Stomach (tissue), 9 donors: ENCODE measurements around the gene LGR5. TPM values are rescaled to one million over a fixed set of nuclear protein-coding genes. Genes with fewer than 3 reads are reported as not detected.

Experiments used
- DNase-seq, 2 donors: peaks; one replicate each; pipeline versions ENCODE4 v3.0.0 to v3.0.0-alpha.2; 2013 to 2019
- H3K27ac ChIP-seq, 5 donors: fragments of 200-600 bp in 4 of 5; sonication (generic) in 4 of 5; one replicate each; pipeline ENCODE4 v1.5.1; 2013 to 2019; ENCODE audit warnings: mild to moderate bottlenecking in 1 of 5, moderate library complexity in 1 of 5
- H3K27me3 ChIP-seq, 3 donors: fragments of 200-600 bp; sonication (generic); one replicate each; pipeline ENCODE4 v1.5.1; 2017 to 2019; ENCODE audit warnings: mixed run types in 1 of 3
- H3K36me3 ChIP-seq, 4 donors: fragments of 200-600 bp; sonication (generic); 1 replicate in 3 of 4; 2 replicates in 1 of 4; pipeline ENCODE4 v1.5.1; 2016 to 2019
- H3K4me1 ChIP-seq, 4 donors: fragments of 200-600 bp; sonication (generic); one replicate each; pipeline ENCODE4 v1.5.1; 2016 to 2019
- H3K4me3 ChIP-seq, 4 donors: fragments of 200-600 bp; sonication (generic) in 3 of 4; one replicate each; pipeline ENCODE4 v1.5.1; 2016 to 2019; ENCODE audit warnings: mild to moderate bottlenecking in 1 of 4
- H3K9me3 ChIP-seq, 4 donors: fragments of 200-600 bp; sonication (generic); one replicate each; pipeline ENCODE4 v1.5.1; 2016 to 2019
- CTCF ChIP-seq, 7 experiments: fragments of 450-650 bp in 4 of 7; fragments of 200-600 bp in 3 of 7; sonication (generic) in 3 of 7; IDR thresholded peaks; one replicate each; pipeline ENCODE4 v1.5.1; 2016 to 2019; ENCODE audit warnings: antibody characterized with exemption in 7 of 7, control low read depth in 2 of 7, mild to moderate bottlenecking in 1 of 7
- EP300 ChIP-seq: sonication (generic); formaldehyde crosslinking; IDR thresholded peaks from one replicate; pipeline ENCODE4 v1.6.1; 2017; ENCODE audit warnings: antibody characterized with exemption
- POLR2A ChIP-seq, 4 donors: fragments of 450-650 bp; IDR thresholded peaks; one replicate each; pipeline ENCODE4 v1.6.1; 2016; ENCODE audit warnings: antibody characterized with exemption in 4 of 4, control low read depth in 2 of 4, mild to moderate bottlenecking in 1 of 4, moderate library complexity in 1 of 4
- POLR2AphosphoS5 ChIP-seq, 3 donors: sonication (generic); formaldehyde crosslinking; IDR thresholded peaks; one replicate each; pipeline ENCODE4 v1.6.1; 2016; ENCODE audit warnings: antibody characterized with exemption in 3 of 3
- WGBS, 5 donors: extraction: QIAGEN DNeasy Blood & Tissue Kit in 3 of 5; methylation state at CpG; one replicate each; pipeline versions ENCODE4 v1.1.5 to v1.1.7; 2013 to 2018; 5-methylcytosine and 5-hydroxymethylcytosine counted together
- intact Hi-C: fragments of 100-400 bp; cut with DNase I; formaldehyde crosslinking; loops from one replicate; pipeline ENCODE4 v1.15.1; 2023; ENCODE audit warnings: low total_unique reads
- polyA plus RNA-seq, 3 donors: library from polyadenylated mRNA; stranded (reverse); fragments of 200-250 nt; gene quantifications; one replicate each; pipeline ENCODE4 v1.2.3, GENCODE V29; 2013
- total RNA-seq, 5 donors: library from RNA; depleted of rRNA; stranded (reverse); fragments of >200 nt; gene quantifications; one replicate each; pipeline versions ENCODE4 v1.1.0 to v1.2.3, GENCODE V29; 2014 to 2016
- donor health status: healthy with polysubstance abuse.
- donor health status: Bipolar disorder and iron deficiency.
- donor health status: healthy.

LGR5 gene
- total and polyA plus RNA-seq, 8 donors = 0.06 to 16.0 (median 1.2) TPM; not detected in 3

- no peak for DNase-seq
- H3K4me3 ChIP-seq = no peak overlapping the region
- intact Hi-C loops = no loop called here
- H3K9me3 ChIP-seq = no peaks in the 10 kb centered on the region
- no peaks in the 10 kb centered on the region for H3K4me1 ChIP-seq
- no peaks in the 10 kb centered on the region for H3K36me3 ChIP-seq
- H3K27ac ChIP-seq = no peak overlapping the region
- 62 to 75% (median 65%) methylated on average over 3 of the region's 3 CpGs for WGBS, 5 donors
- H3K27me3 ChIP-seq = peaks cover 0 to 7% (median 0%) of the 10 kb centered on the region in 3 donors
- TF ChIP-seq EP300 = no peak
- no peak for TF ChIP-seq POLR2AphosphoS5 (IDR thresholded peaks at IDR 0.05)
- TF ChIP-seq CTCF (IDR thresholded peaks at IDR 0.05) = no peak
- TF ChIP-seq POLR2A (IDR thresholded peaks at IDR 0.05) = no peak
These were observed 13.1 kb upstream of the LGR5 start for GRCh38 chr12:71426300-71427047.

DNA sequence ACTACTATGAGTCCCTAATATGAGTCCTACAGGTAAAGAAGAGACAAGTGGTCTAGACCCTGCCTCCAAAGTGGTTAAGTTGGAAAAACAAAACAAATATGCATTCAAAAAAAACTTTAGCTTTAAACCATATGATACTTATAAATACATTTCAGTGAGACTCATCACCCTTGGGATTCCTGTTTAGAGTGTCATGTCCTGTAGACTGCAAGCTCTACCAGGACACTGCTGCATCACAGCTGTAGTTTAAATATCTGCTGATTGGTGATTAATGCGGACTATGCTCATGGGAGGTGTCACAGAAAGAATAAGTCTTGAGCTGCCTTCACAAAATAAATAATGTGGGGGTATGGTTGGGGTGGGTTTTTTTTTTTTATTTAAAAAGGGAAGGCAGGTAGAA lies 8.8 kb upstream of the LGR5 start:
- 54 to 100% (median 94%) methylated on average over 1 of the region's 1 CpG for WGBS, 5 donors
- no peak for DNase-seq
- peaks cover under 1 to 5% (median 2%) of the 10 kb centered on the region in 4 donors for H3K9me3 ChIP-seq
- no peaks in the 10 kb centered on the region for H3K36me3 ChIP-seq
- TF ChIP-seq CTCF (IDR thresholded peaks at IDR 0.05) (no peak), POLR2A (IDR thresholded peaks at IDR 0.05) (no peak), POLR2AphosphoS5 (IDR thresholded peaks at IDR 0.05) (no peak), EP300 (no peak)
- no peak overlapping the region for H3K4me3 ChIP-seq
- H3K27me3 ChIP-seq = peaks cover 0 to 11% (median 0%) of the 10 kb centered on the region in 3 donors
- no peak overlapping the region for H3K27ac ChIP-seq
- H3K4me1 ChIP-seq = no peaks in the 10 kb centered on the region
- intact Hi-C loops = no loop called here

GRCh38 chr12:71431991-71432390 lies 7.6 kb upstream of the LGR5 start:
- 40 to 59% (median 50%) methylated on average over 3 of the region's 3 CpGs for WGBS, 5 donors
- intact Hi-C loops = no loop called here

GRCh38 chr12:71432936-71433335 lies 6.7 kb upstream of the LGR5 start:
- Histone ChIP-seq H3K27ac (no peak overlapping the region), H3K36me3 (no peaks in the 10 kb centered on the region), H3K4me3 (no peak overlapping the region), H3K9me3 (peaks cover 9 to 21% (median 16%) of the 10 kb centered on the region in 4 donors), H3K27me3 (peaks cover 0 to 27% (median 0%) of the 10 kb centered on the region in 3 donors), H3K4me1 (no peaks in the 10 kb centered on the region)
- WGBS, 5 donors = 90 to 96% (median 94%) methylated on average over 5 of the region's 5 CpGs
- TF ChIP-seq POLR2A (IDR thresholded peaks at IDR 0.05) (no peak), CTCF (IDR thresholded peaks at IDR 0.05) (no peak), EP300 (no peak), POLR2AphosphoS5 (IDR thresholded peaks at IDR 0.05) (no peak)
- intact Hi-C loops = no loop called here
- DNase-seq = no peak

More at GRCh38 chr12:71431991-71432390, 7.6 kb upstream of the LGR5 start:
- peaks cover 0 to 18% (median 0%) of the 10 kb centered on the region in 3 donors for H3K27me3 ChIP-seq
- TF ChIP-seq POLR2A (IDR thresholded peaks at IDR 0.05) = no peak
- H3K4me3 ChIP-seq = no peak overlapping the region
- H3K9me3 ChIP-seq = peaks cover 9 to 17% (median 13%) of the 10 kb centered on the region in 4 donors
- H3K36me3 ChIP-seq = no peaks in the 10 kb centered on the region
- H3K27ac ChIP-seq = no peak overlapping the region
- DNase-seq = peak in 1 of 2 donors; percentile 16
- H3K4me1 ChIP-seq = no peaks in the 10 kb centered on the region

DNA sequence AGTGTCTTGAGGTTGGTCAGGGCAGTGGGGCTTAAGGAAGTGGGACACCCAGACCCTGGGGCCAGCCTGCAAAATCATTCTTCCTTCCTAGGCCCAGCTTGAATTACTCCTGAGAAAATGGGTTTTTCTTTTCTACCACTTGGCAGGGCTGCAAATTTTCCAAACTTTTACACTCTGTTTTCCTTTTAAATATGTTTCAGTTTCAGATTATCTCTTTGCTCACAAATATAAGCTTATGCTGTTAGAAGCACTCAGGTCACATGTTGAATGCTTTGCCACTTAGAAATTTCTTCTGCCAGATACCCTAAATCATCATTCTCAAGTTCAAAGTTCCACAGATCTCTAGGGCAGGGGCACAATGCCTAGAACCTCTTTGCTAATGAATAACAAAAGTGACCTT lies 2.9 kb upstream of the LGR5 start:
- H3K36me3 ChIP-seq = no peaks in the 10 kb centered on the region
- no peak overlapping the region for H3K4me3 ChIP-seq
- H3K4me1 ChIP-seq = peaks cover 25 to 31% (median 29%) of the 10 kb centered on the region in 4 donors
- no peak for DNase-seq
- no peak overlapping the region for H3K27ac ChIP-seq
- peaks cover 0 to 55% (median 27%) of the 10 kb centered on the region in 3 donors for H3K27me3 ChIP-seq
- TF ChIP-seq EP300 = no peak
- no peak for TF ChIP-seq POLR2AphosphoS5 (IDR thresholded peaks at IDR 0.05)
- TF ChIP-seq POLR2A (IDR thresholded peaks at IDR 0.05) = no peak
- TF ChIP-seq CTCF (IDR thresholded peaks at IDR 0.05) = no peak
- intact Hi-C loops = no loop called here
- H3K9me3 ChIP-seq = peaks cover 9 to 21% (median 16%) of the 10 kb centered on the region in 4 donors
